H1 (cell line): Measurements from ENCODE around the gene TAOK1. TPM values are rescaled to one million over a fixed set of nuclear protein-coding genes. Genes with fewer than 3 reads are reported as not detected.

Source experiments
- CTCF ChIA-PET: fragments of 300-600 bp; sonication (Branson Sonifier 250); formaldehyde crosslinking; loops from one replicate; lab custom pipeline; 2021; ENCODE audit not compliant: partially characterized antibody; lab: Charles Lee
- POLR2A ChIA-PET: fragments of 300-600 bp; sonication (Branson Sonifier 250); formaldehyde crosslinking; loops from one replicate; lab custom pipeline; 2021; ENCODE audit warnings: inconsistent platforms; ENCODE audit not compliant: partially characterized antibody; lab: Charles Lee
- DNase-seq, 2 experiments: peaks; one replicate each; pipeline versions ENCODE4 v3.0.0 to v3.0.0-alpha.2; 2010 to 2022; ENCODE audit warnings: low spot score in 2 of 2, low read depth in 1 of 2, mixed read lengths in 1 of 2
- FAIRE-seq: peaks from 2 replicates; lab custom pipeline; 2011; peaks lifted over from hg19 to GRCh38; lab: Jason Lieb, UNC
- H2AFZ ChIP-seq: 2 replicates; pipeline ENCODE4 v1.8.1; 2012; ENCODE audit warnings: low read length, inconsistent platforms
- H2AK5ac ChIP-seq: 2 replicates; pipeline ENCODE4 v1.6.1; 2013; ENCODE audit warnings: low read depth, low read length
- H2BK120ac ChIP-seq: replicated peaks from 2 replicates; pipeline ENCODE3; 2013; ENCODE audit warnings: low read depth, low read length, inconsistent platforms
- H2BK12ac ChIP-seq: 2 replicates; pipeline ENCODE4 v1.6.1; 2013; ENCODE audit warnings: low read depth, low read length
- H2BK15ac ChIP-seq: 2 replicates; pipeline ENCODE4 v1.6.1; 2013; ENCODE audit warnings: low read length
- H2BK20ac ChIP-seq: 2 replicates; pipeline ENCODE4 v1.6.1; 2013; ENCODE audit warnings: low read length
- H2BK5ac ChIP-seq: 2 replicates; pipeline ENCODE4 v1.6.1; 2013; ENCODE audit warnings: low read depth, low read length
- H3K14ac ChIP-seq: 2 replicates; pipeline ENCODE4 v1.6.1; 2013; ENCODE audit warnings: inconsistent platforms; ENCODE audit not compliant: insufficient read length
- H3K18ac ChIP-seq: 2 replicates; pipeline ENCODE4 v1.6.1; 2013; ENCODE audit warnings: low read length; ENCODE audit errors: extremely low read depth
- H3K23ac ChIP-seq: 2 replicates; pipeline ENCODE4 v1.6.1; 2013; ENCODE audit warnings: inconsistent platforms; ENCODE audit not compliant: insufficient read length
- H3K23me2 ChIP-seq: 2 replicates; pipeline ENCODE4 v1.6.1; 2013; ENCODE audit warnings: low read depth, low read length
- H3K27ac ChIP-seq: 2 replicates; pipeline ENCODE4 v1.6.1; 2011; ENCODE audit warnings: low read depth, low read length, inconsistent platforms
- H3K27me3 ChIP-seq, 4 experiments: replicated peaks in 1 of 4; 1 replicate in 1 of 4; 2 replicates in 3 of 4; pipeline versions ENCODE4 v1.6.1 to v1.8.1; 2011 to 2013; ENCODE audit warnings: low read length in 3 of 4, mild to moderate bottlenecking in 3 of 4, inconsistent platforms in 2 of 4, mixed read lengths in 2 of 4, moderate library complexity in 1 of 4; ENCODE audit not compliant: control insufficient read depth in 3 of 4, insufficient read depth in 3 of 4; ENCODE audit errors: extremely low read depth in 1 of 4
- H3K36me3 ChIP-seq, 4 experiments: 2 replicates each; pipeline versions ENCODE4 v1.6.1 to v1.8.1; 2011 to 2013; ENCODE audit warnings: mild to moderate bottlenecking in 4 of 4, low read length in 3 of 4, moderate library complexity in 2 of 4, control low read depth in 1 of 4, inconsistent platforms in 1 of 4; ENCODE audit not compliant: insufficient read depth in 4 of 4, control insufficient read depth in 2 of 4
- H3K4ac ChIP-seq: replicated peaks from 2 replicates; pipeline ENCODE3; 2013; ENCODE audit warnings: low read length, low read depth, mixed read lengths, inconsistent platforms; ENCODE audit not compliant: insufficient read length
- H3K4me1 ChIP-seq, 4 experiments: replicated peaks in 1 of 4; 1 replicate in 1 of 4; 2 replicates in 3 of 4; pipeline versions ENCODE4 v1.6.1 to v1.8.1; 2011 to 2013; ENCODE audit warnings: low read length in 3 of 4, inconsistent platforms in 2 of 4, mixed read lengths in 1 of 4; ENCODE audit not compliant: insufficient read depth in 4 of 4, control insufficient read depth in 3 of 4
- H3K4me2 ChIP-seq, 2 experiments: 2 replicates each; pipeline versions ENCODE4 v1.6.1 to v1.8.1; 2011 to 2013; ENCODE audit warnings: low read depth in 2 of 2, low read length in 2 of 2, control low read depth in 1 of 2, inconsistent platforms in 1 of 2, mild to moderate bottlenecking in 1 of 2; ENCODE audit not compliant: insufficient read depth in 1 of 2
- H3K4me3 ChIP-seq, 4 experiments: fragments of 200-600, 300-600 bp in 1 of 4; sonication (generic), shearing (Covaris generic), sonication (Bioruptor Twin) in 1 of 4; 2 replicates each; pipeline versions ENCODE4 v1.5.1 to v1.8.1; 2011 to 2016; ENCODE audit warnings: low read length in 4 of 4, low read depth in 3 of 4, control low read depth in 2 of 4, inconsistent platforms in 2 of 4, mild to moderate bottlenecking in 2 of 4, mixed read lengths in 1 of 4, moderate library complexity in 1 of 4; ENCODE audit not compliant: insufficient read depth in 2 of 4; ENCODE audit errors: extremely low read depth in 1 of 4
- H3K56ac ChIP-seq: replicated peaks from 2 replicates; pipeline ENCODE3; 2013; ENCODE audit warnings: low read depth, mild to moderate bottlenecking, mixed read lengths, low read length, inconsistent platforms; ENCODE audit not compliant: insufficient read length
- H3K79me1 ChIP-seq: 2 replicates; pipeline ENCODE4 v1.6.1; 2013; ENCODE audit warnings: low read depth, low read length, control low read depth
- H3K79me2 ChIP-seq, 2 experiments: 2 replicates each; pipeline versions ENCODE4 v1.6.1 to v1.8.1; 2012 to 2013; ENCODE audit warnings: low read length in 2 of 2, mild to moderate bottlenecking in 2 of 2, inconsistent platforms in 1 of 2; ENCODE audit not compliant: insufficient read depth in 2 of 2, control insufficient read depth in 1 of 2
- H3K9ac ChIP-seq, 4 experiments: replicated peaks in 1 of 4; 1 replicate in 1 of 4; 2 replicates in 3 of 4; pipeline versions ENCODE4 v1.6.1 to v1.8.1; 2011 to 2013; ENCODE audit warnings: low read depth in 3 of 4, low read length in 3 of 4, control low read depth in 2 of 4, mild to moderate bottlenecking in 2 of 4, moderate library complexity in 2 of 4, inconsistent platforms in 1 of 4; ENCODE audit errors: extremely low read depth in 1 of 4
- H3K9me3 ChIP-seq, 2 experiments: 2 replicates each; pipeline versions ENCODE4 v1.6.1 to v1.8.1; 2012 to 2013; ENCODE audit warnings: mild to moderate bottlenecking in 2 of 2, moderate library complexity in 2 of 2, control low read depth in 1 of 2, inconsistent platforms in 1 of 2, low read depth in 1 of 2, low read length in 1 of 2, mixed read lengths in 1 of 2; ENCODE audit not compliant: insufficient read depth in 2 of 2
- H4K20me1 ChIP-seq, 2 experiments: replicated peaks in 1 of 2; 2 replicates each; pipeline versions ENCODE3 to v1.8.1; 2011 to 2013; ENCODE audit warnings: inconsistent platforms in 2 of 2, low read length in 2 of 2, mild to moderate bottlenecking in 1 of 2; ENCODE audit not compliant: insufficient read depth in 2 of 2, control insufficient read depth in 1 of 2
- H4K5ac ChIP-seq: 2 replicates; pipeline ENCODE4 v1.6.1; 2013; ENCODE audit warnings: low read length, low read depth, mixed read lengths, inconsistent platforms; ENCODE audit not compliant: insufficient read length
- H4K8ac ChIP-seq: 2 replicates; pipeline ENCODE4 v1.8.0; 2013; ENCODE audit warnings: mild to moderate bottlenecking, moderate library complexity, low read length, inconsistent platforms; ENCODE audit not compliant: insufficient read depth; ENCODE audit errors: extremely low read depth
- H4K91ac ChIP-seq: replicated peaks from 2 replicates; pipeline ENCODE3; 2013; ENCODE audit warnings: low read length, mixed read lengths, inconsistent platforms; ENCODE audit not compliant: insufficient read length
- ATF2 ChIP-seq: IDR thresholded peaks from 2 replicates; pipeline ENCODE4 v1.6.1; 2012; ENCODE audit warnings: low read length, inconsistent platforms
- CTBP2 ChIP-seq: IDR thresholded peaks from 2 replicates; pipeline ENCODE4 v1.7.0; 2011; ENCODE audit warnings: borderline replicate concordance, mild to moderate bottlenecking, moderate library complexity, mixed read lengths, low read length; ENCODE audit not compliant: insufficient read depth, insufficient read length
- JUN ChIP-seq: IDR thresholded peaks from 2 replicates; pipeline ENCODE4 v1.6.1; 2011; ENCODE audit warnings: low read depth, mild to moderate bottlenecking, improper control_type of control experiment, low read length
- SIX5 ChIP-seq: IDR thresholded peaks from 2 replicates; pipeline ENCODE4 v1.6.1; 2011; ENCODE audit warnings: mild to moderate bottlenecking, low read depth, low read length
- WGBS, 2 experiments: shearing (Covaris generic) in 1 of 2; methylation state at CpG; one replicate each; pipeline versions ENCODE4 v1.1.6 to v1.1.7; 2013 to 2015; ENCODE audit warnings: low lambda C conversion rate in 2 of 2, mixed read lengths in 2 of 2, inconsistent platforms in 1 of 2, low coverage in 1 of 2, missing lambda C conversion rate in 1 of 2; ENCODE audit not compliant: insufficient replicate concordance in 2 of 2, insufficient coverage in 1 of 2, insufficient read length in 1 of 2; ENCODE audit errors: extremely low coverage in 1 of 2, missing lambda C conversion rate in 1 of 2; 5-methylcytosine and 5-hydroxymethylcytosine counted together
- polyA plus RNA-seq, 7 experiments: library from polyadenylated mRNA; depleted of rRNA in 3 of 7; stranded (reverse) in 5 of 7; unstranded in 2 of 7; fragments of >200 nt in 5 of 7; fragments of 200-250 nt in 2 of 7; gene quantifications; 1 replicate in 5 of 7; 2 replicates in 1 of 7; 4 replicates in 1 of 7; pipeline versions ENCODE4 v1.2.1 to v1.2.3, GENCODE V29; 2011 to 2013; ENCODE audit warnings: missing spikeins in 2 of 7, mixed read lengths in 2 of 7
- total RNA-seq: library from RNA; stranded (reverse); fragmentation: NEBNext Ultra II Directional; extraction: Animal tissue kit (Norgen Biotek cat#: 25700); gene quantifications from 2 replicates; pipeline ENCODE4 v1.2.1, GENCODE V29; 2021

The TAOK1 gene
- total and polyA plus RNA-seq, 2 of the 8 experiments (the other 6 are each of a cell fraction or from before 2014, with no cell fraction given), result 12.2 to 90.6 TPM

GRCh38 chr17:29544066-29544465, 153.9 kb downstream of the TAOK1 start:
- Histone ChIP-seq H2AFZ (no peak overlapping the region), H3K79me1 (no peaks in the 10 kb centered on the region), H2BK20ac (no peak overlapping the region), H2BK15ac (no peak overlapping the region), H3K27me3 (no peaks in the 10 kb centered on the region), H3K9me3 (no peaks in the 10 kb centered on the region), H3K56ac (no peak overlapping the region), H3K18ac (no peak overlapping the region), H4K91ac (no peak overlapping the region), H3K23me2 (no peaks in the 10 kb centered on the region), H2BK12ac (no peak overlapping the region), H4K8ac (no peak overlapping the region), H3K23ac (no peak overlapping the region), H3K4me2 (no peak overlapping the region), H3K27ac (no peak overlapping the region), H3K4me3 (no peak overlapping the region), H2AK5ac (no peak overlapping the region), H3K14ac (no peak overlapping the region), H4K20me1 (no peaks in the 10 kb centered on the region), H3K4me1 (no peaks in the 10 kb centered on the region), H2BK5ac (no peak overlapping the region), H3K9ac (no peak overlapping the region), H2BK120ac (no peak overlapping the region), H3K36me3 (peaks cover 6 to 18% (median 11%) of the 10 kb centered on the region in 4 experiments), H3K4ac (no peak overlapping the region), H3K79me2 (no peaks in the 10 kb centered on the region), H4K5ac (no peak overlapping the region)
- TF ChIP-seq ATF2 (no peak), SIX5 (no peak), JUN (no peak), CTBP2 (no peak)
- ChIA-PET POLR2A (no interaction called here), CTCF (interaction anchor here (0.6 kb wide), 2 partner anchors 108 to 175 kb away, joined by 3 to 5 read pairs; no protein-coding TSS in a partner anchor)
- 86% methylated on average over 4 of the region's 4 CpGs; no CpG with 5 or more reads in 1 of the 2 experiments for WGBS, 2 experiments
- DNase-seq, result no peak
- no peak for FAIRE-seq
